NT2/D1 (cell line): Measurements from ENCODE around the gene PDE9A.

Experiments used
- SUZ12 ChIP-seq: IDR thresholded peaks from 2 replicates; pipeline ENCODE4 v1.6.1; 2011; ENCODE audit not compliant: insufficient read length, insufficient read depth; ENCODE audit errors: extremely low read depth
- YY1 ChIP-seq: IDR thresholded peaks from 2 replicates; pipeline ENCODE4 v1.6.1; 2011; ENCODE audit not compliant: insufficient read length, insufficient read depth
- ZNF274 ChIP-seq: IDR thresholded peaks from 2 replicates; pipeline ENCODE4 v1.6.1; 2011; ENCODE audit warnings: mild to moderate bottlenecking, low read depth, low read length

DNA sequence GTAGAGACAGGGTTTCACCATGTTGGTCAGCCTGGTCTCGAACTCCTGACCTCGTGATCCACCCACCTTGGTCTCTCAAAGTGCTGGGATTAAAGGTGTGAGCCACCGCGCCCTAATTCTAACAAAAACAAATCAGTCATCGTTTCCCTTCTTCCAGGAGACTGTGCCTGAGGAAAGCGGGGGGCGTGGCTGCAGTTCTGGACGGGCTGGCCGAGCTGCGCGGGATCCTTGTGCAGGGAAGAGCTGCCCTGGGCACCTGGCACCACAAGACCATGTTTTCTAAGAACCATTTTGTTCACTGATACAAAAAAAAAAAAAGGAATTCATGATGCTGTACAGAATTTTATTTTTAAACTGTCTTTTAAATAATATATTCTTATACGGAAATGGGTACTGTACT is 121.7 kb downstream of the PDE9A start:
- TF ChIP-seq ZNF274 (no peak), SUZ12 (no peak), YY1 (no peak)
